Neural progenitor cell (in vitro differentiated cells): ENCODE results near the gene TMEM109. TPM values are rescaled to one million over a fixed set of nuclear protein-coding genes. Genes with fewer than 3 reads are reported as not detected.
A peak's percentile ranks its signal among the peaks of the same experiment; 100 is the strongest.

Experiments used
- DNase-seq: peaks from one replicate; pipeline ENCODE4 v3.0.0-alpha.2; 2016; ENCODE audit warnings: low spot score
- H2AFZ ChIP-seq: fragments of 200-600 bp; sonication (generic); replicated peaks from 2 replicates; pipeline ENCODE4 v1.6.1; 2016; ENCODE audit warnings: antibody characterized with exemption
- H3F3A ChIP-seq: fragments of 200-600 bp; sonication (generic); 2 replicates; pipeline ENCODE4 v1.6.1; 2016; ENCODE audit warnings: antibody characterized with exemption, low read depth
- H3K27ac ChIP-seq: fragments of 200-600 bp; sonication (generic); 2 replicates; pipeline ENCODE4 v1.5.1; 2016; ENCODE audit warnings: mild to moderate bottlenecking
- H3K27me3 ChIP-seq: fragments of 200-600 bp; sonication (generic); 2 replicates; pipeline ENCODE4 v1.6.1; 2016; ENCODE audit warnings: mild to moderate bottlenecking, moderate library complexity
- H3K36me3 ChIP-seq: fragments of 200-600 bp; sonication (generic); 2 replicates; pipeline ENCODE4 v1.5.1; 2016
- H3K4me1 ChIP-seq: fragments of 200-600 bp; sonication (generic); 2 replicates; pipeline ENCODE4 v1.6.1; 2016; ENCODE audit warnings: mixed run types
- H3K4me2 ChIP-seq: fragments of 200-600 bp; sonication (generic); 2 replicates; pipeline ENCODE4 v1.6.1; 2016
- H3K4me3 ChIP-seq: fragments of 200-600 bp; sonication (generic); 2 replicates; pipeline ENCODE4 v1.5.1; 2016
- H3K79me2 ChIP-seq: fragments of 200-600 bp; sonication (generic); 2 replicates; pipeline ENCODE4 v1.6.1; 2016; ENCODE audit warnings: low read depth
- H3K9ac ChIP-seq: fragments of 200-600 bp; sonication (generic); 2 replicates; pipeline ENCODE4 v1.6.1; 2016
- H3K9me3 ChIP-seq: fragments of 200-600 bp; sonication (generic); 2 replicates; pipeline ENCODE4 v1.5.1; 2016; ENCODE audit warnings: low read depth
- H4K20me1 ChIP-seq: fragments of 200-600 bp; sonication (generic); 2 replicates; pipeline ENCODE4 v1.6.1; 2016; ENCODE audit warnings: low read depth
- H3K27ac Mint-ChIP-seq: 3 replicates; pipeline ENCODE4 v1.8.0; 2021; ENCODE audit warnings: mixed read lengths
- H3K27me3 Mint-ChIP-seq: 2 replicates; pipeline ENCODE4 v1.8.0; 2022; ENCODE audit warnings: low read depth, mild to moderate bottlenecking, inconsistent platforms, moderate library complexity, mixed read lengths; ENCODE audit not compliant: insufficient read depth
- H3K36me3 Mint-ChIP-seq: 3 replicates; pipeline ENCODE4 v1.8.0; 2021; ENCODE audit warnings: mixed read lengths
- H3K4me1 Mint-ChIP-seq: 3 replicates; pipeline ENCODE4 v1.8.0; 2021; ENCODE audit warnings: mixed read lengths
- H3K4me3 Mint-ChIP-seq: 3 replicates; pipeline ENCODE4 v1.8.0; 2021; ENCODE audit warnings: mild to moderate bottlenecking, moderate library complexity, mixed read lengths
- H3K9me3 Mint-ChIP-seq: 3 replicates; pipeline ENCODE4 v1.8.0; 2020; ENCODE audit warnings: mixed read lengths
- CTCF ChIP-seq: fragments of 200-600 bp; sonication (generic); IDR thresholded peaks from 2 replicates; pipeline ENCODE4 v1.5.1; 2017; ENCODE audit warnings: antibody characterized with exemption, mild to moderate bottlenecking
- EZH2 ChIP-seq: fragments of 200-600 bp; sonication (generic); IDR thresholded peaks from 2 replicates; pipeline ENCODE4 v1.6.1; 2017; ENCODE audit warnings: antibody characterized with exemption, mild to moderate bottlenecking, moderate library complexity
- EZH2phosphoT487 ChIP-seq: fragments of 200-600 bp; sonication (generic); IDR thresholded peaks from 2 replicates; pipeline ENCODE4 v1.6.1; 2017; ENCODE audit warnings: antibody characterized with exemption
- total RNA-seq: library from RNA; depleted of rRNA; stranded (reverse); fragments of >200 nt; gene quantifications from 2 replicates; pipeline ENCODE4 v1.2.3, GENCODE V29; 2015; ENCODE audit warnings: low replicate concordance

The TMEM109 gene
- total RNA-seq, 1 donor from 2014 or later: 22.4 TPM

GRCh38 chr11:60925868-60926267 lies 11.9 kb downstream of the TMEM109 start:
- peak overlapping the region; percentile 90 for H3K4me3 ChIP-seq
- Mint-ChIP-seq H3K36me3 (peaks cover 23% of the 10 kb centered on the region), H3K4me3 (peak overlapping the region; percentile 97), H3K27me3 (peaks cover 2% of the 10 kb centered on the region), H3K9me3 (no peaks in the 10 kb centered on the region), H3K4me1 (peaks cover 32% of the 10 kb centered on the region), H3K27ac (no peak overlapping the region)
- no peak for TF ChIP-seq EZH2phosphoT487
- no peak for TF ChIP-seq EZH2
- no peak for TF ChIP-seq CTCF
- H3K79me2 ChIP-seq: peaks cover 16% of the 10 kb centered on the region
- no peaks in the 10 kb centered on the region for H3F3A ChIP-seq
- no peaks in the 10 kb centered on the region for H3K36me3 ChIP-seq
- no peak overlapping the region for H3K27ac ChIP-seq
- peaks cover 6% of the 10 kb centered on the region for H3K4me1 ChIP-seq
- H3K4me2 ChIP-seq: peak overlapping the region; percentile 93
- H3K9me3 ChIP-seq: no peaks in the 10 kb centered on the region
- H3K9ac ChIP-seq: no peak overlapping the region
- no peak for DNase-seq
- H3K27me3 ChIP-seq: no peaks in the 10 kb centered on the region
- no peak overlapping the region for H2AFZ ChIP-seq
- H4K20me1 ChIP-seq: peaks cover 25% of the 10 kb centered on the region

- H3K4me3 ChIP-seq: no peak overlapping the region
- H3K4me3 Mint-ChIP-seq: peak overlapping the region; percentile 97
Measured at GRCh38 chr11:60926500-60926899, 12.5 kb downstream of the TMEM109 start.

GRCh38 chr11:60927061-60927592 lies 13.2 kb downstream of the TMEM109 start:
- TF ChIP-seq EZH2phosphoT487: no peak
- no peak for TF ChIP-seq EZH2
- TF ChIP-seq CTCF: no peak
- no peak overlapping the region for H3K4me3 ChIP-seq
- no peaks in the 10 kb centered on the region for H3K27me3 ChIP-seq
- no peak for DNase-seq
- H3K79me2 ChIP-seq: peaks cover 16% of the 10 kb centered on the region
- peaks cover 7% of the 10 kb centered on the region for H3K4me1 ChIP-seq
- no peak overlapping the region for H3K9ac ChIP-seq
- no peak overlapping the region for H3K27ac Mint-ChIP-seq
- peaks cover 26% of the 10 kb centered on the region for H4K20me1 ChIP-seq
- H3K27ac ChIP-seq: no peak overlapping the region
- peaks cover 2% of the 10 kb centered on the region for H3K27me3 Mint-ChIP-seq
- H3K9me3 Mint-ChIP-seq: no peaks in the 10 kb centered on the region
- peaks cover 22% of the 10 kb centered on the region for H3K36me3 Mint-ChIP-seq
- H3K36me3 ChIP-seq: no peaks in the 10 kb centered on the region
- H3F3A ChIP-seq: no peaks in the 10 kb centered on the region
- no peak overlapping the region for H3K4me2 ChIP-seq
- H2AFZ ChIP-seq: no peak overlapping the region
- H3K4me1 Mint-ChIP-seq: peaks cover 33% of the 10 kb centered on the region
- no peaks in the 10 kb centered on the region for H3K9me3 ChIP-seq
- H3K4me3 Mint-ChIP-seq: peak overlapping the region; percentile 97

More at GRCh38 chr11:60926500-60926899, 12.5 kb downstream of the TMEM109 start:
- no peaks in the 10 kb centered on the region for H3F3A ChIP-seq
- H3K27ac ChIP-seq: no peak overlapping the region
- H3K79me2 ChIP-seq: peaks cover 16% of the 10 kb centered on the region
- peaks cover 6% of the 10 kb centered on the region for H3K4me1 ChIP-seq
- H3K9me3 ChIP-seq: no peaks in the 10 kb centered on the region
- Mint-ChIP-seq H3K36me3 (peaks cover 24% of the 10 kb centered on the region), H3K4me1 (peaks cover 32% of the 10 kb centered on the region), H3K27me3 (peaks cover 2% of the 10 kb centered on the region), H3K27ac (peak overlapping the region; percentile 33), H3K9me3 (no peaks in the 10 kb centered on the region)
- H3K27me3 ChIP-seq: no peaks in the 10 kb centered on the region
- H2AFZ ChIP-seq: no peak overlapping the region
- no peaks in the 10 kb centered on the region for H3K36me3 ChIP-seq
- peaks cover 25% of the 10 kb centered on the region for H4K20me1 ChIP-seq
- DNase-seq: no peak
- H3K4me2 ChIP-seq: no peak overlapping the region
- H3K9ac ChIP-seq: no peak overlapping the region
- TF ChIP-seq CTCF (no peak), EZH2 (no peak), EZH2phosphoT487 (no peak)
